Brain microvascular endothelial cell (primary cell): ENCODE results near the gene USP6NL.

Experiments used
- DNase-seq: peaks from one replicate; pipeline ENCODE4 v3.0.0-alpha.2; 2020
- H3K27ac ChIP-seq: fragments of 250-450 bp; sonication (Bioruptor Pico); 2 replicates; pipeline ENCODE4 v1.5.1; 2020; ENCODE audit warnings: mild to moderate bottlenecking, moderate library complexity
- H3K27me3 ChIP-seq: fragments of 250-450 bp; sonication (Bioruptor Pico); replicated peaks from 2 replicates; pipeline ENCODE4 v1.5.1; 2020; ENCODE audit warnings: mild to moderate bottlenecking
- H3K36me3 ChIP-seq: fragments of 250-450 bp; sonication (Bioruptor Pico); replicated peaks from 2 replicates; pipeline ENCODE4 v1.5.1; 2020; ENCODE audit warnings: mild to moderate bottlenecking
- H3K4me3 ChIP-seq: 2 replicates; pipeline ENCODE4 v1.5.1; 2011; ENCODE audit warnings: low read depth, mild to moderate bottlenecking, control low read depth, low read length, moderate library complexity
- CTCF ChIP-seq: IDR thresholded peaks from 2 replicates; pipeline ENCODE4 v1.5.1; 2011; ENCODE audit warnings: low read depth, mild to moderate bottlenecking, moderate library complexity, low read length, control low read depth, inconsistent platforms; ENCODE audit errors: missing control alignments
- in situ Hi-C: cut with HindIII; loops from 2 replicates; pipeline ENCODE4 v1.10.0; 2017; ENCODE audit warnings: low sequenced_read_pairs, low pct_ligation_motif_present

USP6NL gene

GRCh38 chr10:11647676-11648075 is 36.2 kb upstream of the USP6NL start:
- DNase-seq = no peak
- Histone ChIP-seq H3K4me3 (no peak overlapping the region), H3K27ac (no peak overlapping the region), H3K27me3 (no peaks in the 10 kb centered on the region), H3K36me3 (no peaks in the 10 kb centered on the region)
- no peak for TF ChIP-seq CTCF
- in situ Hi-C loops = no loop called here

GRCh38 chr10:11646450-11646849 is 35.0 kb upstream of the USP6NL start:
- in situ Hi-C loops = no loop called here
- no peak for TF ChIP-seq CTCF
- Histone ChIP-seq H3K36me3 (no peaks in the 10 kb centered on the region), H3K27ac (no peak overlapping the region), H3K27me3 (no peaks in the 10 kb centered on the region), H3K4me3 (no peak overlapping the region)
- DNase-seq = no peak

- Histone ChIP-seq H3K4me3 (no peak overlapping the region), H3K27me3 (no peaks in the 10 kb centered on the region), H3K36me3 (no peaks in the 10 kb centered on the region), H3K27ac (no peak overlapping the region)
- in situ Hi-C loops = no loop called here
- DNase-seq = no peak
- no peak for TF ChIP-seq CTCF
Measured at GRCh38 chr10:11643039-11643438, 31.6 kb upstream of the USP6NL start.

GRCh38 chr10:11642566-11642965 is 31.1 kb upstream of the USP6NL start:
- no peak overlapping the region for H3K27ac ChIP-seq
- no peaks in the 10 kb centered on the region for H3K27me3 ChIP-seq
- in situ Hi-C loops = no loop called here
- no peak for TF ChIP-seq CTCF
- DNase-seq = no peak
- H3K4me3 ChIP-seq = no peak overlapping the region
- no peaks in the 10 kb centered on the region for H3K36me3 ChIP-seq

- DNase-seq = no peak
Measured at GRCh38 chr10:11639849-11640764, 28.7 kb upstream of the USP6NL start.

More at GRCh38 chr10:11639849-11640764, 28.7 kb upstream of the USP6NL start:
- Histone ChIP-seq H3K36me3 (no peaks in the 10 kb centered on the region), H3K27ac (no peak overlapping the region), H3K4me3 (no peak overlapping the region), H3K27me3 (no peaks in the 10 kb centered on the region)
- no peak for TF ChIP-seq CTCF
- in situ Hi-C loops = no loop called here
